B cell (primary cell): ENCODE measurements around the gene ST8SIA6. TPM values are rescaled to one million over a fixed set of nuclear protein-coding genes. Genes with fewer than 3 reads are reported as not detected.
A peak's percentile ranks its signal among the peaks of the same experiment; 100 is the strongest.

ENCODE experiments used
- ATAC-seq: fragments of 200-7000 bp; cut with Tn5 transposase; one replicate; pipeline ENCODE4 v1.10.0; 2021; ENCODE audit warnings: low read depth, mild to moderate bottlenecking, moderate number of reproducible peaks, moderate library complexity
- CTCF ChIA-PET: fragments of 350-600 bp; sonication (Branson Sonifier 250); formaldehyde crosslinking; loops from one replicate; lab custom pipeline; 2021; ENCODE audit warnings: antibody characterized with exemption, inconsistent platforms; lab: Charles Lee
- POLR2A ChIA-PET: fragments of 350-600 bp; sonication (Branson Sonifier 250); formaldehyde crosslinking; loops from one replicate; lab custom pipeline; 2021; ENCODE audit warnings: antibody characterized with exemption; lab: Charles Lee
- DNase-seq: peaks from one replicate; pipeline ENCODE4 v3.0.0; 2013
- H2AFZ ChIP-seq: 2 replicates; pipeline ENCODE4 v1.6.1; 2012; ENCODE audit warnings: mild to moderate bottlenecking, low read depth, low read length; ENCODE audit not compliant: insufficient read depth, poor library complexity, severe bottlenecking
- H3K27ac ChIP-seq, 2 donors: 1 replicate in 1 of 2; 2 replicates in 1 of 2; pipeline ENCODE4 v1.5.1; 2012 to 2013; ENCODE audit warnings: low read length in 2 of 2, mild to moderate bottlenecking in 2 of 2, moderate library complexity in 1 of 2
- H3K27me3 ChIP-seq, 4 experiments: fragments of 200-600 bp in 1 of 4; sonication (generic) in 1 of 4; replicated peaks in 1 of 4; 1 replicate in 2 of 4; 2 replicates in 2 of 4; pipeline versions ENCODE4 v1.6.1 to v1.7.0; 2013 to 2016; ENCODE audit warnings: low read length in 3 of 4, mild to moderate bottlenecking in 2 of 4, mixed read lengths in 1 of 4, moderate library complexity in 1 of 4; ENCODE audit not compliant: insufficient read depth in 4 of 4, control insufficient read depth in 3 of 4; ENCODE audit errors: control extremely low read depth in 1 of 4
- H3K36me3 ChIP-seq, 2 experiments: replicated peaks in 1 of 2; 1 replicate in 1 of 2; 2 replicates in 1 of 2; pipeline versions ENCODE4 v1.6.1 to v1.7.1; 2013; ENCODE audit warnings: low read length in 1 of 2; ENCODE audit not compliant: insufficient read depth in 2 of 2, control insufficient read depth in 1 of 2; ENCODE audit errors: control extremely low read depth in 1 of 2, extremely low read depth in 1 of 2
- H3K4me1 ChIP-seq, 2 donors: fragments of 200-600 bp in 1 of 2; sonication (generic) in 1 of 2; 1 replicate in 1 of 2; 2 replicates in 1 of 2; pipeline versions ENCODE4 v1.5.1 to v1.6.1; 2013 to 2017; ENCODE audit warnings: low read length in 2 of 2; ENCODE audit not compliant: control insufficient read depth in 2 of 2, insufficient read depth in 2 of 2
- H3K4me2 ChIP-seq: replicated peaks from 2 replicates; pipeline ENCODE3; 2012; ENCODE audit warnings: mild to moderate bottlenecking, low read depth, low read length; ENCODE audit not compliant: poor library complexity, severe bottlenecking
- H3K4me3 ChIP-seq, 5 experiments: fragments of 200-600 bp in 1 of 5; sonication (generic) in 1 of 5; 1 replicate in 3 of 5; 2 replicates in 2 of 5; pipeline versions ENCODE4 v1.5.1 to v1.7.0; 2011 to 2016; ENCODE audit warnings: low read length in 4 of 5, mild to moderate bottlenecking in 4 of 5, low read depth in 2 of 5, control low read depth in 1 of 5, moderate library complexity in 1 of 5; ENCODE audit not compliant: insufficient read depth in 1 of 5; ENCODE audit errors: control extremely low read depth in 1 of 5, extremely low read depth in 1 of 5
- H3K79me2 ChIP-seq: fragments of 200-600 bp; sonication (generic); one replicate; pipeline ENCODE4 v1.6.0; 2016; ENCODE audit warnings: low read length; ENCODE audit not compliant: control insufficient read depth, insufficient read depth
- H3K9ac ChIP-seq: fragments of 200-600 bp; sonication (generic); 2 replicates; pipeline ENCODE4 v1.6.1; 2017; ENCODE audit warnings: mild to moderate bottlenecking, low read length, moderate library complexity
- H3K9me3 ChIP-seq, 3 donors: one replicate each; pipeline versions ENCODE4 v1.6.1 to v1.7.1; 2013; ENCODE audit warnings: low read length in 2 of 3; ENCODE audit not compliant: control insufficient read depth in 2 of 3, insufficient read depth in 1 of 3; ENCODE audit errors: control extremely low read depth in 1 of 3
- H4K20me1 ChIP-seq: 2 replicates; pipeline ENCODE4 v1.6.0; 2012; ENCODE audit warnings: mild to moderate bottlenecking, low read length; ENCODE audit not compliant: insufficient read depth, control insufficient read depth, poor library complexity, severe bottlenecking
- H3K27ac Mint-ChIP-seq: one replicate; pipeline ENCODE4 v1.8.0; 2021; ENCODE audit warnings: mixed read lengths
- H3K27me3 Mint-ChIP-seq: one replicate; pipeline ENCODE4 v1.8.0; 2021; ENCODE audit warnings: mixed read lengths
- H3K4me1 Mint-ChIP-seq: one replicate; pipeline ENCODE4 v1.8.0; 2021; ENCODE audit warnings: mixed read lengths
- H3K4me3 Mint-ChIP-seq: one replicate; pipeline ENCODE4 v1.8.0; 2021; ENCODE audit warnings: mixed read lengths
- H3K9me3 Mint-ChIP-seq: one replicate; pipeline ENCODE4 v1.8.0; 2022; ENCODE audit warnings: mixed read lengths; ENCODE audit not compliant: insufficient read depth
- CTCF ChIP-seq: fragments of 200-600 bp; IDR thresholded peaks from one replicate; pipeline ENCODE4 v1.8.0; 2022; ENCODE audit warnings: antibody characterized with exemption, mild to moderate bottlenecking
- EZH2 ChIP-seq: IDR thresholded peaks from 2 replicates; pipeline ENCODE4 v1.6.1; 2012; ENCODE audit warnings: borderline replicate concordance, low read depth, mild to moderate bottlenecking, moderate library complexity, low read length; ENCODE audit not compliant: insufficient read depth, poor library complexity, severe bottlenecking
- WGBS: methylation state at CpG from one replicate; pipeline ENCODE4 v1.1.5; 2013; ENCODE audit warnings: missing lambda C conversion rate; ENCODE audit not compliant: insufficient coverage; 5-methylcytosine and 5-hydroxymethylcytosine counted together
- intact Hi-C: fragments of 100-400 bp; cut with micrococcal nuclease; formaldehyde crosslinking; loops from one replicate; pipeline ENCODE4 v1.10.0; 2022
- polyA plus RNA-seq: library from polyadenylated mRNA; depleted of rRNA; stranded (reverse); fragments of >200 nt; gene quantifications from 2 replicates; pipeline ENCODE4 v1.2.3, GENCODE V29; 2012
- total RNA-seq, 2 donors: library from RNA; stranded (reverse); fragments of 120-200 nt in 1 of 2; gene quantifications; 1 replicate in 1 of 2; 2 replicates in 1 of 2; pipeline versions ENCODE4 v1.2.3 to v1.2.4, GENCODE V29; 2013 to 2022

The ST8SIA6 gene
- total and polyA plus RNA-seq, 2 donors (not counting 1 experiment from before 2014, with no cell fraction given), result 0.04 TPM; not detected in 1

DNA sequence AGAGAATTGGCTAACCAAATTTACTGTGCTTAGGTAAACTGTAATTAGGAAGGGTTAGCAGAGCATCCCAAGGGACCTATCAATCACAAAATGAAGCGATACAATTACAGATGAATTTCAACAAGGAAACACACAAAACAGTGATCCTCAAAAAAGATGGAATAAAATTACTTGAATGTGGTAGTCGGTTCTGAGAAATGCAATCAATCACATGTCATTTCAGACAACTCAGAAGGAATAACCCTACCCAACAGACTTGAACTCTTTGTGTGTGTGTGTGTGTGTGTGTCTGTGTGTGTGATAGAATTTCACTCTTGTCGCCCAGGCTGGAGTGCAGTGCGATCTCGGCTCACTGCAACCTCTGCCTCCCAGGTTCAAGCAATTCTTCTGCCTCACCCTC lies 43.5 kb downstream of the ST8SIA6 start:
- no peak for ATAC-seq
- no CpG with 5 or more reads among the region's 5 CpGs for WGBS
- H3K4me1 ChIP-seq, result no peaks in the 10 kb centered on the region
- H3K27ac ChIP-seq, result no peak overlapping the region
- CTCF ChIA-PET, result no interaction called here
- no peak overlapping the region for H2AFZ ChIP-seq
- no peaks in the 10 kb centered on the region for H3K4me1 Mint-ChIP-seq
- no peak overlapping the region for H3K4me2 ChIP-seq
- no peaks in the 10 kb centered on the region for H3K9me3 ChIP-seq
- H3K27me3 ChIP-seq, result peaks cover 0 to 5% (median 0%) of the 10 kb centered on the region in 4 experiments
- no peak for DNase-seq
- H3K4me3 Mint-ChIP-seq, result no peak overlapping the region
- no peak for TF ChIP-seq EZH2
- no peak for TF ChIP-seq CTCF
- no peaks in the 10 kb centered on the region for H3K36me3 ChIP-seq
- no peaks in the 10 kb centered on the region for H4K20me1 ChIP-seq
- no peak overlapping the region for H3K9ac ChIP-seq
- H3K27ac Mint-ChIP-seq, result no peak overlapping the region
- POLR2A ChIA-PET, result no interaction called here
- H3K9me3 Mint-ChIP-seq, result no peaks in the 10 kb centered on the region
- H3K79me2 ChIP-seq, result no peaks in the 10 kb centered on the region
- H3K4me3 ChIP-seq, result no peak overlapping the region
- H3K27me3 Mint-ChIP-seq, result peaks cover 9% of the 10 kb centered on the region
- intact Hi-C loops, result no loop called here

GRCh38 chr10:17409170-17409733 lies 45.1 kb downstream of the ST8SIA6 start:
- WGBS, result 85% methylated on average over 5 of the region's 5 CpGs
- Mint-ChIP-seq H3K4me1 (no peaks in the 10 kb centered on the region), H3K27me3 (peaks cover 9% of the 10 kb centered on the region), H3K9me3 (no peaks in the 10 kb centered on the region), H3K4me3 (no peak overlapping the region), H3K27ac (no peak overlapping the region)
- no peak overlapping the region for H2AFZ ChIP-seq
- H3K4me2 ChIP-seq, result no peak overlapping the region
- no peak overlapping the region for H3K9ac ChIP-seq
- DNase-seq, result no peak
- H3K36me3 ChIP-seq, result no peaks in the 10 kb centered on the region
- no peaks in the 10 kb centered on the region for H3K9me3 ChIP-seq
- no peak for ATAC-seq
- TF ChIP-seq EZH2 (no peak), CTCF (peak; percentile 18)
- intact Hi-C loops, result no loop called here
- no peak overlapping the region for H3K4me3 ChIP-seq
- no peaks in the 10 kb centered on the region for H4K20me1 ChIP-seq
- no peaks in the 10 kb centered on the region for H3K4me1 ChIP-seq
- CTCF ChIA-PET, result interaction anchor here (1.2 kb wide), 1 partner anchor 21 kb away, joined by 3 read pairs; no protein-coding TSS in a partner anchor
- peaks cover 0 to 5% (median 0%) of the 10 kb centered on the region in 4 experiments for H3K27me3 ChIP-seq
- H3K79me2 ChIP-seq, result no peaks in the 10 kb centered on the region
- no peak overlapping the region for H3K27ac ChIP-seq
- POLR2A ChIA-PET, result no interaction called here
